Measurements from ENCODE around the gene PHF21A.

- TF ChIP-seq CTCF (IDR thresholded peaks at IDR 0.05), result no peak
- no peak for TF ChIP-seq POLR2A (IDR thresholded peaks at IDR 0.05)
Measured at GRCh38 chr11:45906096-45906682, 215.1 kb downstream of the PHF21A start.
